GM21381 (cell line): ENCODE data around the gene CRCP.
"Not testable (repeated sequence)": the region's sequence is repeated elsewhere in the genome, so short reads cannot be mapped to it uniquely, and the experiment has no call there.

Experiments used
- ATAC-seq: cut with Tn5 transposase; IDR thresholded peaks from one replicate; pipeline ENCODE4 v1.9.1; 2021; ENCODE audit warnings: mild to moderate bottlenecking, moderate library complexity; ENCODE audit not compliant: unreplicated experiment

Gene CRCP

GRCh38 chr7:66105263-66105748 lies 9.3 kb upstream of the CRCP start:
- ATAC-seq, result no peak

- not testable (repeated sequence) for ATAC-seq
Measured at GRCh38 chr7:66108410-66108809, 6.2 kb upstream of the CRCP start.

GRCh38 chr7:66110856-66111255 lies 3.8 kb upstream of the CRCP start:
- no peak for ATAC-seq

- not testable (repeated sequence) for ATAC-seq
Measured at GRCh38 chr7:66116680-66117420, 2.2 kb downstream of the CRCP start.

GRCh38 chr7:66118603-66119002 lies 4.0 kb downstream of the CRCP start:
- no peak for ATAC-seq

GRCh38 chr7:66119245-66119850 lies 4.7 kb downstream of the CRCP start:
- ATAC-seq, result no peak

- ATAC-seq, result no peak
Measured at GRCh38 chr7:66123175-66123528, 8.5 kb downstream of the CRCP start.

- not testable (repeated sequence) for ATAC-seq
Measured at GRCh38 chr7:66124569-66124861, 9.9 kb downstream of the CRCP start.

- ATAC-seq, result no peak
Measured at GRCh38 chr7:66125052-66125694, 10.5 kb downstream of the CRCP start.

GRCh38 chr7:66125781-66126352 lies 11.2 kb downstream of the CRCP start:
- not testable (repeated sequence) for ATAC-seq

GRCh38 chr7:66127172-66127571 lies 12.5 kb downstream of the CRCP start:
- ATAC-seq, result not testable (repeated sequence)

GRCh38 chr7:66138994-66139752 lies 24.5 kb downstream of the CRCP start:
- no peak for ATAC-seq

- no peak for ATAC-seq
Measured at GRCh38 chr7:66140924-66141323, 26.3 kb downstream of the CRCP start.

GRCh38 chr7:66142334-66142733 lies 27.7 kb downstream of the CRCP start:
- no peak for ATAC-seq

GRCh38 chr7:66142996-66143395 lies 28.3 kb downstream of the CRCP start:
- ATAC-seq, result no peak

- no peak for ATAC-seq
Measured at GRCh38 chr7:66143876-66144332, 29.3 kb downstream of the CRCP start.

GRCh38 chr7:66145400-66146104 lies 30.9 kb downstream of the CRCP start:
- no peak for ATAC-seq

- no peak for ATAC-seq
Measured at GRCh38 chr7:66146701-66147100, 32.1 kb downstream of the CRCP start.

- not testable (repeated sequence) for ATAC-seq
Measured at GRCh38 chr7:66147657-66148056, 33.0 kb downstream of the CRCP start.

- ATAC-seq, result no peak
Measured at GRCh38 chr7:66150471-66150870, 35.8 kb downstream of the CRCP start.
